ENCODE measurements around the gene GFPT1. TPM values are rescaled to one million over a fixed set of nuclear protein-coding genes. Genes with fewer than 3 reads are reported as not detected.

Gene GFPT1
- total and polyA plus RNA-seq, 2 experiments from 2014 or later, result 58.2 to 80.0 TPM

GRCh38 chr2:69393963-69394362 lies 6.9 kb upstream of the GFPT1 start:
- Histone ChIP-seq H3K79me2 (no peaks in the 10 kb centered on the region), H3K4me3 (no peak overlapping the region), H4K20me1 (ENCODE audit: insufficient read depth, poor library complexity, severe bottlenecking) (no peaks in the 10 kb centered on the region), H2AFZ (no peak overlapping the region), H3K4me2 (no peak overlapping the region), H3K36me3 (replicated peaks; ENCODE audit: insufficient read depth, low read depth) (no peaks in the 10 kb centered on the region), H3K4me1 (ENCODE audit: insufficient read depth) (no peaks in the 10 kb centered on the region), H3K27ac (no peak overlapping the region), H3K27me3 (no peaks in the 10 kb centered on the region), H3K9me3 (ENCODE audit: low read depth) (no peaks in the 10 kb centered on the region), H3K9me2 (replicated peaks; ENCODE audit: insufficient read depth) (no peaks in the 10 kb centered on the region)
- TF ChIP-seq EZH2 (IDR thresholded peaks at IDR 0.05; ENCODE audit: borderline replicate concordance), result no peak
- TF ChIP-seq, protein P1, sequence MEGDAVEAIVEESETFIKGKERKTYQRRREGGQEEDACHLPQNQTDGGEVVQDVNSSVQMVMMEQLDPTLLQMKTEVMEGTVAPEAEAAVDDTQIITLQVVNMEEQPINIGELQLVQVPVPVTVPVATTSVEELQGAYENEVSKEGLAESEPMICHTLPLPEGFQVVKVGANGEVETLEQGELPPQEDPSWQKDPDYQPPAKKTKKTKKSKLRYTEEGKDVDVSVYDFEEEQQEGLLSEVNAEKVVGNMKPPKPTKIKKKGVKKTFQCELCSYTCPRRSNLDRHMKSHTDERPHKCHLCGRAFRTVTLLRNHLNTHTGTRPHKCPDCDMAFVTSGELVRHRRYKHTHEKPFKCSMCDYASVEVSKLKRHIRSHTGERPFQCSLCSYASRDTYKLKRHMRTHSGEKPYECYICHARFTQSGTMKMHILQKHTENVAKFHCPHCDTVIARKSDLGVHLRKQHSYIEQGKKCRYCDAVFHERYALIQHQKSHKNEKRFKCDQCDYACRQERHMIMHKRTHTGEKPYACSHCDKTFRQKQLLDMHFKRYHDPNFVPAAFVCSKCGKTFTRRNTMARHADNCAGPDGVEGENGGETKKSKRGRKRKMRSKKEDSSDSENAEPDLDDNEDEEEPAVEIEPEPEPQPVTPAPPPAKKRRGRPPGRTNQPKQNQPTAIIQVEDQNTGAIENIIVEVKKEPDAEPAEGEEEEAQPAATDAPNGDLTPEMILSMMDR (IDR thresholded peaks at IDR 0.05; ENCODE audit: poor library complexity), result no peak
- no peak for TF ChIP-seq EZH2phosphoT487 (IDR thresholded peaks at IDR 0.05; ENCODE audit: low read depth, severe bottlenecking, unreplicated experiment)
- no peak for DNase-seq (ENCODE audit: low spot score)

DNA sequence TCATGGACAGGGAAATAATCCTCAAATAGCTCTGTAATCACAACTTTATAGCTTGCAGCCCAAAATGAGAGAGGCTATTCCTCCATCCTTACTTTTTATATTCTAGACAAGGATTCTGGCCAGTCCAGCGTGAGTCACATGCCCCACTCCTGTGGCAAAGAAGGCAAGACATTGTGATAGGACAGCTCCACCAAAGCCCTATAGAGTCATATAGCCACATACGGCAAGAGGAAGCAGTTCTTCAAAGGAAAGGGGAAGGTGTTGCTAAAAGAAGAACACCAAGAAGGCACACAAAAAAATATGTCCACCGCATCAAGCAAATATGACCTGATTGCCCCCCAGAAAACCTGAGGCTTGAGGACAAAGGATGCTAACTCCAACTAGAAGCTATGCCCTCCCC lies 3.4 kb upstream of the GFPT1 start:
- H3K27ac ChIP-seq, result no peak overlapping the region

DNA sequence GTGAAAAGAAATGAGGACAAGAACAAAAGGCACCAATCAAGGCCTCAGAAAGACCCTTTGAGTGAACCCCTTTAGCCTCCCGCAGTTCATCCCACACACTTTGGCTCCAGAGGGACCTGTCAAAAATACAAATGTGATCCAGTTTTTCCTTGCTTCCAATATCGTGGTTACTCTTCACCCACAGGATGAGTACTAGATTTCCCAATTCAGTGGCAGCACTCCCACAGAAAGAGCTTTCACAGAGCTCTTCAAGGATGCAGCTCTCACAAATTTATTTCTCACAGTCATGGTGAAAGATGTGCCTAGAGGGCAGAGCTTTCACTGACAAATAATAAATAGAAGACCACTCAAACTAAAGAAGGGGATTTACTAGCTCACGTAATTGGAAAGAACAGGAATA lies 3.0 kb upstream of the GFPT1 start:
- Histone ChIP-seq H3K27ac (no peak overlapping the region), H3K4me3 (no peak overlapping the region), H4K20me1 (ENCODE audit: insufficient read depth, poor library complexity, severe bottlenecking) (peaks cover 4% of the 10 kb centered on the region), H3K9me3 (ENCODE audit: low read depth) (no peaks in the 10 kb centered on the region), H3K27me3 (no peaks in the 10 kb centered on the region), H3K4me1 (ENCODE audit: insufficient read depth) (peaks cover 4% of the 10 kb centered on the region), H2AFZ (no peak overlapping the region), H3K9me2 (replicated peaks; ENCODE audit: insufficient read depth) (no peaks in the 10 kb centered on the region), H3K36me3 (replicated peaks; ENCODE audit: insufficient read depth, low read depth) (no peaks in the 10 kb centered on the region), H3K79me2 (peaks cover 20% of the 10 kb centered on the region), H3K4me2 (no peak overlapping the region)
- no peak for DNase-seq (ENCODE audit: low spot score)
- WGBS (ENCODE audit: low lambda C conversion rate, missing lambda C conversion rate), result 80% methylated on average over 3 of the region's 3 CpGs
- TF ChIP-seq EZH2phosphoT487 (IDR thresholded peaks at IDR 0.05; ENCODE audit: low read depth, severe bottlenecking, unreplicated experiment), result no peak
- TF ChIP-seq EZH2 (IDR thresholded peaks at IDR 0.05; ENCODE audit: borderline replicate concordance), result no peak
- TF ChIP-seq, protein P1 (IDR thresholded peaks at IDR 0.05; ENCODE audit: poor library complexity), result no peak

More for the DNA sequence above, 3.4 kb upstream of the GFPT1 start:
- Histone ChIP-seq H3K9me2 (replicated peaks; ENCODE audit: insufficient read depth) (no peaks in the 10 kb centered on the region), H3K9me3 (ENCODE audit: low read depth) (no peaks in the 10 kb centered on the region), H3K27me3 (no peaks in the 10 kb centered on the region), H3K79me2 (peaks cover 15% of the 10 kb centered on the region), H3K4me1 (ENCODE audit: insufficient read depth) (peaks cover 4% of the 10 kb centered on the region), H3K4me2 (no peak overlapping the region), H3K36me3 (replicated peaks; ENCODE audit: insufficient read depth, low read depth) (no peaks in the 10 kb centered on the region), H4K20me1 (ENCODE audit: insufficient read depth, poor library complexity, severe bottlenecking) (no peaks in the 10 kb centered on the region), H3K4me3 (no peak overlapping the region), H2AFZ (no peak overlapping the region)
- WGBS (ENCODE audit: low lambda C conversion rate, missing lambda C conversion rate), result 95% methylated on average over 3 of the region's 3 CpGs
- DNase-seq (ENCODE audit: low spot score), result no peak
- TF ChIP-seq, protein P1 (IDR thresholded peaks at IDR 0.05; ENCODE audit: poor library complexity), result no peak
- TF ChIP-seq EZH2 (IDR thresholded peaks at IDR 0.05; ENCODE audit: borderline replicate concordance), result no peak
- TF ChIP-seq EZH2phosphoT487 (IDR thresholded peaks at IDR 0.05; ENCODE audit: low read depth, severe bottlenecking, unreplicated experiment), result no peak

GRCh38 chr2:69389271-69389670 lies 2.2 kb upstream of the GFPT1 start:
- H4K20me1 ChIP-seq (ENCODE audit: insufficient read depth, poor library complexity, severe bottlenecking), result peaks cover 11% of the 10 kb centered on the region
- no peak overlapping the region for H3K4me3 ChIP-seq
- no peaks in the 10 kb centered on the region for H3K27me3 ChIP-seq
- peaks cover 27% of the 10 kb centered on the region for H3K79me2 ChIP-seq
- no peak for DNase-seq (ENCODE audit: low spot score)
- WGBS (ENCODE audit: low lambda C conversion rate, missing lambda C conversion rate), result 97% methylated on average over 3 of the region's 3 CpGs
- H3K36me3 ChIP-seq (replicated peaks; ENCODE audit: insufficient read depth, low read depth), result no peaks in the 10 kb centered on the region
- H3K9me3 ChIP-seq (ENCODE audit: low read depth), result no peaks in the 10 kb centered on the region
- H3K27ac ChIP-seq, result no peak overlapping the region
- H3K4me1 ChIP-seq (ENCODE audit: insufficient read depth), result peaks cover 5% of the 10 kb centered on the region
- no peaks in the 10 kb centered on the region for H3K9me2 ChIP-seq (replicated peaks; ENCODE audit: insufficient read depth)
- H3K4me2 ChIP-seq, result no peak overlapping the region
- TF ChIP-seq EZH2phosphoT487 (IDR thresholded peaks at IDR 0.05; ENCODE audit: low read depth, severe bottlenecking, unreplicated experiment), result no peak
- no peak overlapping the region for H2AFZ ChIP-seq

Data from hepatocyte (in vitro differentiated cells).